Ishikawa (cell line): Measurements from ENCODE around the gene CPAMD8.

ENCODE experiments used
- EGR1 ChIP-seq: IDR thresholded peaks from 2 replicates; pipeline ENCODE4 v1.6.1; 2012
- FOXM1 ChIP-seq: IDR thresholded peaks from 2 replicates; pipeline ENCODE4 v1.6.1; 2012; ENCODE audit warnings: low read depth, borderline replicate concordance
- USF1 ChIP-seq: IDR thresholded peaks from 2 replicates; pipeline ENCODE4 v1.6.1; 2012
- YY1 ChIP-seq: IDR thresholded peaks from 2 replicates; pipeline ENCODE4 v1.6.1; 2012; ENCODE audit warnings: low read depth

DNA sequence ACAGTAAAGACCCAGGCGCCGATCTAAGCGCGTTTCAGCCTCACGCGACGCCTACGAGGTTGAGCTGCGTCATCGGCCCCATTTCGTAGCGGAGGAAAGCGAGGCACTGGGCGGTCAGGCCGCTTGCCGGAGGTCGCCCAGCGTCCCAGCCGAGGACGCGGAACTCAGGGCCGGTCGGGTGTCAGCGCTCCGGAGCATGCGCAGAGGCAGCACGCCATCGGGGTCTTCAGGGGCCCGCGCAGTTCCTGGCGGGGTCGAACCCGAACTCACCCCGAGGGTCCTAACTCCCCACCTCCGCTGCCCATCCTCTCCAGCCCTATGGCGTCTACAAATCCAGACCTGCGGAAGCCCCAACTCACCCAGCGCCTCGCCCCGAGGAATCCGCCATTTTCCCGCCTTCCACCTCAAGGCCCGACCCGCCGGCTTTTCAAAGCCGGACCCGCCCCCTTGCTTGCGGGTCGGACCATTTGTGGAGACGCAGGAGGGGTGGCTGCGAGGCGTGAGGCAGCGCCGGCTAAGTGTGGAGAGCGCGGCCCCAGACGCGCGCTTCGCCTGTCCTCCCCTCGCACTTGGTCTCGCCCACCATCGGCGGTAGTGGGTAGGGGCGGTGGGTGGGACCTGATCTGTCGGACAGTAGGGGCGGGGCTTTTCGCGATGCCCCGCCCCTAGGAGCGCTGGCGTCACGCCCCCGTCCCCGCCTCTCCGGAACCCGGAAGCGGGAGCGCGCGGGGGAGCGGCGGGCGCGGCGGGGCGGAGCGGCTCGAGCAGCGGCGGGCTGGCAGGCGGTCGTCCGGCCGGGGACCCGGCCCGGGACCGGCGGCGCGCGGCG is 48.6 kb upstream of the CPAMD8 start, which contains the start of the genes HAUS8 and MYO9B:
- TF ChIP-seq EGR1 (0 out of 2 replicates have a peak, but pooled peaks have one; percentile 41), YY1 (peak; percentile 92), USF1 (0 out of 2 replicates have a peak, but pooled peaks have one; percentile 18), FOXM1 (peak; percentile 55; the same call in 1 of the 2 replicates)
